Transverse colon (tissue), 4 donors: ENCODE results near the gene GNAS. TPM values are rescaled to one million over a fixed set of nuclear protein-coding genes. Genes with fewer than 3 reads are reported as not detected.
A peak's percentile ranks its signal among the peaks of the same experiment; 100 is the strongest.

Experiments
- DNase-seq: peaks from one replicate; pipeline ENCODE4 v3.0.0-alpha.2; 2019
- H3K27ac ChIP-seq, 4 donors: fragments of 200-600 bp; sonication (generic); 2 replicates each; pipeline ENCODE4 v1.5.1; 2016 to 2018; ENCODE audit warnings: inconsistent platforms in 4 of 4
- H3K27me3 ChIP-seq: fragments of 200-600 bp; sonication (generic); 2 replicates; pipeline ENCODE4 v1.5.1; 2017; ENCODE audit warnings: inconsistent platforms
- H3K36me3 ChIP-seq, 4 donors: fragments of 200-600 bp; sonication (generic); 2 replicates each; pipeline ENCODE4 v1.5.1; 2017 to 2019; ENCODE audit warnings: inconsistent platforms in 4 of 4
- H3K4me1 ChIP-seq, 4 donors: fragments of 200-600 bp; sonication (generic); 2 replicates each; pipeline ENCODE4 v1.5.1; 2017 to 2020; ENCODE audit warnings: inconsistent platforms in 4 of 4
- H3K4me3 ChIP-seq, 4 donors: fragments of 200-600 bp; sonication (generic); 1 replicate in 1 of 4; 2 replicates in 3 of 4; pipeline versions ENCODE4 v1.5.1 to v1.6.1; 2017 to 2019; ENCODE audit warnings: inconsistent platforms in 4 of 4
- H3K9me3 ChIP-seq, 2 donors: fragments of 200-600 bp; sonication (generic); 2 replicates each; pipeline ENCODE4 v1.5.1; 2017 to 2019; ENCODE audit warnings: inconsistent platforms in 2 of 2
- EP300 ChIP-seq: sonication (generic); formaldehyde crosslinking; IDR thresholded peaks from one replicate; pipeline ENCODE4 v1.6.1; 2017; ENCODE audit warnings: antibody characterized with exemption, low read depth
- POLR2A ChIP-seq: fragments of 450-650 bp; IDR thresholded peaks from one replicate; pipeline ENCODE4 v1.6.1; 2016; ENCODE audit warnings: antibody characterized with exemption, mild to moderate bottlenecking, moderate library complexity
- POLR2AphosphoS5 ChIP-seq, 3 donors: sonication (generic); formaldehyde crosslinking; IDR thresholded peaks; one replicate each; pipeline ENCODE4 v1.6.1; 2016; ENCODE audit warnings: antibody characterized with exemption in 3 of 3
- WGBS, 2 donors: methylation state at CpG; one replicate each; pipeline ENCODE4 v1.1.5; 2018; ENCODE audit warnings: low coverage in 1 of 2; 5-methylcytosine and 5-hydroxymethylcytosine counted together
- in situ Hi-C, 4 donors: fragments of 200-750 bp; cut with MboI; loops; one replicate each; pipeline versions ENCODE4 v1.15.0 to v1.15.1; 2017; ENCODE audit warnings: low sequenced_read_pairs in 3 of 4, low pct_ligation_motif_present in 1 of 4, low pct_unique_long_range_greater_than_20kb in 1 of 4
- intact Hi-C: fragments of 100-400 bp; cut with DNase I; formaldehyde crosslinking; loops from one replicate; pipeline ENCODE4 v1.15.1; 2023; ENCODE audit warnings: low total_unique reads
- total RNA-seq, 4 donors: library from RNA; depleted of rRNA; stranded (reverse); fragments of >200 nt; gene quantifications; one replicate each; pipeline ENCODE4 v1.1.0, GENCODE V29; 2016
- TF ChIP-seq, protein P1 (sequence below), 5 experiments: fragments of 200-600 bp in 3 of 5; fragments of 450-650 bp in 2 of 5; sonication (generic) in 3 of 5; IDR thresholded peaks; 1 replicate in 2 of 5; 2 replicates in 3 of 5; pipeline ENCODE4 v1.5.1; 2016 to 2017; ENCODE audit warnings: antibody characterized with exemption in 5 of 5, inconsistent platforms in 3 of 5, mild to moderate bottlenecking in 2 of 5, moderate library complexity in 1 of 5

GNAS gene
- total RNA-seq, 4 donors from 2014 or later = 501 to 716 (median 535) TPM

DNA sequence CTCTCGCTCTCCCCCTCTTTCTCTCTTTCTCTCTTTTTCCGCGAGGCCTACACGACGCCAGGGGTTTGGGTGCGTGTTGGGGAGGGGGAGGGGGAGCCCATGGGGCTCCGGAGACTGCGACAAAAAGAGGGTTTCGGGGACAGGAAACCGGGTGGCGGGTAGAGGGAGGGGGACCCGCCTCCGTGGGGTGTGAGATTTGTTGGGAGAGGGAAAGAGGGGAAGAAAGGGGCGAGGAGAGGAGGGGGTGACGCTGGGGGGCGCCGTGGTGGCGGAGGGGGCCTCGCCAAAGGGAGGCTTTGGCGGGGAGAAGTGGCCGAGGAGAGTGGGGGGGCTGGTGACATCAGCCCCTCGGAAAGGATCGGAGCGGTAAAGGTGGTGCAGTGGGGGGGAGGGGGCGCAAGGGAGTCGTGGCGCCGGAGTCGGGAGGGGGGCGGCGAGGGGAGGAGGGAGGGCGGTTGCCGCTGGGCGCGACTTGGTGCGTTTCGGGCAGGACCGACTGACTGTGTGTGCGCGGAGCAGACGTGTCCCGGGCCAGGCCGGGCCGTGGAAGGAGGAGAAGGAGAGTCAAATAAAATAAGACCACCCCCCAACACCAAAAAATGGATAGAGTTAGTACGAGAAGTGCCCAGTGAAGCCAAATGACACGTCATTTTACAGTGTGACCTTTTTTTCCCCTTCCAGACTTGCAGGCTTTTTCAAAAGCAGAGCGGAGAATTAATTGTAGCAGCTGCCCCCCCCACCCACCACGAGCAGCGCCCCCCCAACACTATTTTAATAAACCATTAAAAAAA, 39.8 kb downstream of the GNAS start:
- Histone ChIP-seq H3K36me3 (no peaks in the 10 kb centered on the region), H3K9me3 (no peaks in the 10 kb centered on the region), H3K4me1 (peaks cover 23 to 54% (median 29%) of the 10 kb centered on the region in 4 donors), H3K4me3 (peak overlapping the region; percentile 87 to 100 (median 94)), H3K27ac (peak overlapping the region; percentile 99 to 100 (median 100)), H3K27me3 (no peaks in the 10 kb centered on the region)
- peak; percentile 80 for DNase-seq
- 0% methylated on average over 17 to 32 of the region's 49 CpGs for WGBS, 2 donors
- intact Hi-C loops = loop anchor here (5.0 to 10.0 kb wide), 3 partner anchors 92 to 240 kb away; partner anchors contain the start of genes ATP5F1E, NELFCD and STX16
- TF ChIP-seq POLR2A (peak; percentile 25), POLR2AphosphoS5 (IDR thresholded peaks at IDR 0.05) (peak; percentile 19 to 36 (median 22))
- TF ChIP-seq, protein P1, sequence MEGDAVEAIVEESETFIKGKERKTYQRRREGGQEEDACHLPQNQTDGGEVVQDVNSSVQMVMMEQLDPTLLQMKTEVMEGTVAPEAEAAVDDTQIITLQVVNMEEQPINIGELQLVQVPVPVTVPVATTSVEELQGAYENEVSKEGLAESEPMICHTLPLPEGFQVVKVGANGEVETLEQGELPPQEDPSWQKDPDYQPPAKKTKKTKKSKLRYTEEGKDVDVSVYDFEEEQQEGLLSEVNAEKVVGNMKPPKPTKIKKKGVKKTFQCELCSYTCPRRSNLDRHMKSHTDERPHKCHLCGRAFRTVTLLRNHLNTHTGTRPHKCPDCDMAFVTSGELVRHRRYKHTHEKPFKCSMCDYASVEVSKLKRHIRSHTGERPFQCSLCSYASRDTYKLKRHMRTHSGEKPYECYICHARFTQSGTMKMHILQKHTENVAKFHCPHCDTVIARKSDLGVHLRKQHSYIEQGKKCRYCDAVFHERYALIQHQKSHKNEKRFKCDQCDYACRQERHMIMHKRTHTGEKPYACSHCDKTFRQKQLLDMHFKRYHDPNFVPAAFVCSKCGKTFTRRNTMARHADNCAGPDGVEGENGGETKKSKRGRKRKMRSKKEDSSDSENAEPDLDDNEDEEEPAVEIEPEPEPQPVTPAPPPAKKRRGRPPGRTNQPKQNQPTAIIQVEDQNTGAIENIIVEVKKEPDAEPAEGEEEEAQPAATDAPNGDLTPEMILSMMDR (IDR thresholded peaks at IDR 0.05) = no peak
- in situ Hi-C loops = no loop called here

DNA sequence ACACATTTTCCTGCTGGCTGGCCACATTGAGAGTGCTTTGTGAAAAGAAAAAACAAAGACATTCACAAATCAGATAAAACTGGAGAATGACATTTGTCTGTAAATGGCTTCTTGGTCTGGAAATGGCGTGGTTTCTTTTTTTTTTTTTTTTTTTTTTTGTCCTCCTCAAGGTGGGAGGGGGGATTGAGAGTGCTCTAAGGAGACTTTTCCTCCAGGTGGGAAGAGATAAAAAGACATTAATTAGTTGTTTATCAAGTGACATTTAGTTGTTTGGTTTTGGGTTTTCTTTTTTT, 40.4 kb downstream of the GNAS start:
- Histone ChIP-seq H3K36me3 (no peaks in the 10 kb centered on the region), H3K9me3 (no peaks in the 10 kb centered on the region), H3K27ac (peak overlapping the region; percentile 99 to 100 (median 100)), H3K4me1 (peaks cover 23 to 57% (median 31%) of the 10 kb centered on the region in 4 donors), H3K27me3 (no peaks in the 10 kb centered on the region), H3K4me3 (peak overlapping the region; percentile 87 to 100 (median 94))
- TF ChIP-seq POLR2A (no peak), POLR2AphosphoS5 (IDR thresholded peaks at IDR 0.05) (no peak), EP300 (no peak)
- TF ChIP-seq, protein P1 (IDR thresholded peaks at IDR 0.05) = no peak
- DNase-seq = no peak
- intact Hi-C loops (loop anchor here (5.0 to 10.0 kb wide), 3 partner anchors 92 to 241 kb away; partner anchors contain the start of genes ATP5F1E, NELFCD and STX16), in situ Hi-C loops (no loop called here)
- WGBS, 2 donors = 0% methylated on average over 1 of the region's 1 CpG; no CpG with 5 or more reads in 1 of the 2 donors

DNA sequence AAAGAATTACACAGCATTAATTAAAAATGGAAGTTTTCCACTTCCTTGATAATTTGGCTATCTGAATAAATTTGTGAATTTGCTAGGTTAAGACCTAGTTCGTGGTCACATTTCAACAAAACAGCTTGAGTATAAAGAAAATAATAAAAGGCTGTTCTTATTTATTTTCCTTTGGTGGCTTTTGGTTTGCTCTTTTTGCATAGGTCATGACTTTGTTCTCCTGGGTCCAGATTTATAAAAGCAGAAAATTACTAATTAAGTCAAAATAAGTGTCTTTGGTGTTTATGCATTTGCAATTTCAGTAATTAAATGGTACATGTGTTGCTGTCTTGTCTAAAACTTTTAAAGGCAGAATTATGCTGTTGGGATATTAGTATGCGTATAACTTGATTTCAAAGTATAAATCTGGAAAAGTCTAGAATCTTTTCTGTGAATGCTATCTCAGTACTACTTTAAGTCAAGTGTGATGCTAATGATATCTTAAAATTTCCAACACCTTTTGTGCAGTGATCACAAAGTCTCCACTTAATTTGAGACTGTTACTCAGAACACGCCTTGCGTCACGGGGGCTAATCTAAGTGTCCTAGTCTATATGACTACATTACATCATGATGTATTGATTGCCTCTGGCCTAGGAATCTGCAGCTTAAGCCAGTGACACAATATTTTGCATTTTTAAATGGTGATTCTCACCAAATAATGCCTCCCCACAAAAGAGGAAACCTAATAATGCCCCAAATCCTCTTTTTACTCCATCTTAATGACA, 41.0 kb downstream of the GNAS start:
- WGBS, 2 donors = 37 to 39% methylated on average over 5 of the region's 5 CpGs
- TF ChIP-seq, protein P1 (IDR thresholded peaks at IDR 0.05) = no peak
- TF ChIP-seq POLR2A = no peak
- TF ChIP-seq POLR2AphosphoS5 (IDR thresholded peaks at IDR 0.05) = no peak
- TF ChIP-seq EP300 = no peak
- H3K4me1 ChIP-seq = peaks cover 23 to 61% (median 31%) of the 10 kb centered on the region in 4 donors

More for the DNA sequence above, 41.0 kb downstream of the GNAS start:
- Histone ChIP-seq H3K9me3 (no peaks in the 10 kb centered on the region), H3K27me3 (no peaks in the 10 kb centered on the region), H3K4me3 (peak overlapping the region in 2 of 4 donors; percentile 87 to 92), H3K36me3 (peaks cover 0 to 3% (median 0%) of the 10 kb centered on the region in 4 donors), H3K27ac (peak overlapping the region; percentile 99 to 100 (median 100))
- intact Hi-C loops (loop anchor here (5.0 to 10.0 kb wide), 3 partner anchors 91 to 241 kb away; partner anchors contain the start of genes ATP5F1E, NELFCD and STX16), in situ Hi-C loops (no loop called here)
- DNase-seq = no peak
